ENCODE data around the gene FREY1. TPM values are rescaled to one million over a fixed set of nuclear protein-coding genes. Genes with fewer than 3 reads are reported as not detected.
A peak's percentile ranks its signal among the peaks of the same experiment; 100 is the strongest.

The FREY1 gene
- total and polyA plus RNA-seq, 2 donors (not counting 1 experiment from before 2014, with no cell fraction given), result 0.82 to 6.6 TPM

- Mint-ChIP-seq H3K9me3 (ENCODE audit: insufficient read depth) (no peaks in the 10 kb centered on the region), H3K4me3 (peak overlapping the region; percentile 16), H3K27me3 (no peaks in the 10 kb centered on the region), H3K4me1 (peaks cover 77% of the 10 kb centered on the region), H3K27ac (peak overlapping the region; percentile 90)
- H3K9me3 ChIP-seq (ENCODE audit: control extremely low read depth in 1 of 3, control insufficient read depth in 2 of 3, insufficient read depth in 1 of 3, low read length in 2 of 3), result no peaks in the 10 kb centered on the region
- peak; percentile 8 for DNase-seq
- CTCF ChIA-PET, result interaction anchor here (1.1 to 2.4 kb wide), 5 partner anchors 9 to 80 kb away, joined by 4 to 10 read pairs (median 5); partner anchors contain the start of gene PEX16
- TF ChIP-seq CTCF (IDR thresholded peaks at IDR 0.05) (no peak), EZH2 (IDR thresholded peaks at IDR 0.05; ENCODE audit: borderline replicate concordance, insufficient read depth, low read depth, low read length, poor library complexity, severe bottlenecking) (no peak)
- H3K4me2 ChIP-seq (replicated peaks; ENCODE audit: low read depth, low read length, poor library complexity, severe bottlenecking), result peak overlapping the region; percentile 91
- H4K20me1 ChIP-seq (ENCODE audit: control insufficient read depth, insufficient read depth, low read length, poor library complexity, severe bottlenecking), result peaks cover 35% of the 10 kb centered on the region
- no peaks in the 10 kb centered on the region for H3K27me3 ChIP-seq (replicated peaks in 1 of 4; ENCODE audit: control extremely low read depth in 1 of 4, control insufficient read depth in 3 of 4, insufficient read depth in 4 of 4, low read length in 3 of 4)
- H3K9ac ChIP-seq (ENCODE audit: low read length), result no peak overlapping the region
- intact Hi-C loops (cut with micrococcal nuclease), result no loop called here
- H3K4me3 ChIP-seq (ENCODE audit: control extremely low read depth in 1 of 5, extremely low read depth in 1 of 5, insufficient read depth in 1 of 5, low read depth in 2 of 5, low read length in 4 of 5), result no peak overlapping the region
- H3K79me2 ChIP-seq (ENCODE audit: control insufficient read depth, insufficient read depth, low read length), result peaks cover 98% of the 10 kb centered on the region
- 93% methylated on average over 9 of the region's 12 CpGs for WGBS (ENCODE audit: insufficient coverage)
- no peak overlapping the region for H2AFZ ChIP-seq (ENCODE audit: insufficient read depth, low read depth, low read length, poor library complexity, severe bottlenecking)
- peaks cover 59 to 84% of the 10 kb centered on the region in 2 donors for H3K4me1 ChIP-seq (ENCODE audit: control insufficient read depth in 2 of 2, insufficient read depth in 2 of 2, low read length in 2 of 2)
- POLR2A ChIA-PET, result interaction anchor here (0.6 to 2.4 kb wide), 4 partner anchors 9 to 40 kb away, joined by 3 to 10 read pairs (median 8); partner anchors contain the start of gene PEX16
- no peak for ATAC-seq (ENCODE audit: low read depth)
- peaks cover 0 to 43% of the 10 kb centered on the region in 2 experiments for H3K36me3 ChIP-seq (replicated peaks in 1 of 2; ENCODE audit: control extremely low read depth in 1 of 2, control insufficient read depth in 1 of 2, extremely low read depth in 1 of 2, insufficient read depth in 2 of 2, low read length in 1 of 2)
- H3K27ac ChIP-seq (ENCODE audit: low read length in 2 of 2), result peak overlapping the region; percentile 24 to 92
Observed at GRCh38 chr11:45926536-45927331, 19.7 kb upstream of the FREY1 start.

DNA sequence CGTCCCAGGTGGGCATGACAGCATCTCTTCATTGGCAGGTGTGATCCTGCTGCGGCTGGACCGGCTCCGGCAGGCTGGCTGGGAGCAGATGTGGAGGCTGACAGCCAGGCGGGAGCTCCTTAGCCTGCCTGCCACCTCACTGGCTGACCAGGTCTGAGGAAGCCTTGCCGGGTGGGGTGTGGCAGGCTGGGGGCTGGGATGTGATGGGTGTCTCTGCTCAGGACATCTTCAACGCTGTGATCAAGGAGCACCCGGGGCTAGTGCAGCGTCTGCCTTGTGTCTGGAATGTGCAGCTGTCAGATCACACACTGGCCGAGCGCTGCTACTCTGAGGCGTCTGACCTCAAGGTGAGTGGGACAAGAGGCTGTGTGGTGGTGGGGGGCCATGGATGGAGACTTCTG lies 18.9 kb upstream of the FREY1 start:
- no peak overlapping the region for H2AFZ ChIP-seq (ENCODE audit: insufficient read depth, low read depth, low read length, poor library complexity, severe bottlenecking)
- Mint-ChIP-seq H3K4me1 (peaks cover 77% of the 10 kb centered on the region), H3K9me3 (ENCODE audit: insufficient read depth) (no peaks in the 10 kb centered on the region), H3K4me3 (no peak overlapping the region), H3K27ac (peak overlapping the region; percentile 90), H3K27me3 (no peaks in the 10 kb centered on the region)
- no peak for TF ChIP-seq CTCF (IDR thresholded peaks at IDR 0.05)
- no peak for TF ChIP-seq EZH2 (IDR thresholded peaks at IDR 0.05; ENCODE audit: borderline replicate concordance, insufficient read depth, low read depth, low read length, poor library complexity, severe bottlenecking)
- no peak overlapping the region for H3K4me2 ChIP-seq (replicated peaks; ENCODE audit: low read depth, low read length, poor library complexity, severe bottlenecking)
- peaks cover 60 to 84% of the 10 kb centered on the region in 2 donors for H3K4me1 ChIP-seq (ENCODE audit: control insufficient read depth in 2 of 2, insufficient read depth in 2 of 2, low read length in 2 of 2)
- ATAC-seq (ENCODE audit: low read depth) (no peak), DNase-seq (peak; percentile 12)
- ChIA-PET CTCF (interaction anchor here (2.0 to 2.4 kb wide), 2 partner anchors 38 to 80 kb away, joined by 7 to 10 read pairs; no protein-coding TSS in a partner anchor), POLR2A (interaction anchor here (2.4 kb wide), 1 partner anchor 8 kb away, joined by 10 read pairs; the partner anchor contains the start of gene PEX16)
- H3K27me3 ChIP-seq (replicated peaks in 1 of 4; ENCODE audit: control extremely low read depth in 1 of 4, control insufficient read depth in 3 of 4, insufficient read depth in 4 of 4, low read length in 3 of 4), result no peaks in the 10 kb centered on the region
- WGBS (ENCODE audit: insufficient coverage), result 99% methylated on average over 9 of the region's 12 CpGs
- H3K4me3 ChIP-seq (ENCODE audit: control extremely low read depth in 1 of 5, extremely low read depth in 1 of 5, insufficient read depth in 1 of 5, low read depth in 2 of 5, low read length in 4 of 5), result no peak overlapping the region
- intact Hi-C loops (cut with micrococcal nuclease), result no loop called here
- peak overlapping the region in 1 of 2 donors; percentile 92 for H3K27ac ChIP-seq (ENCODE audit: low read length in 2 of 2)
- peaks cover 96% of the 10 kb centered on the region for H3K79me2 ChIP-seq (ENCODE audit: control insufficient read depth, insufficient read depth, low read length)
- H4K20me1 ChIP-seq (ENCODE audit: control insufficient read depth, insufficient read depth, low read length, poor library complexity, severe bottlenecking), result peaks cover 35% of the 10 kb centered on the region
- H3K9me3 ChIP-seq (ENCODE audit: control extremely low read depth in 1 of 3, control insufficient read depth in 2 of 3, insufficient read depth in 1 of 3, low read length in 2 of 3), result no peaks in the 10 kb centered on the region
- H3K9ac ChIP-seq (ENCODE audit: low read length), result no peak overlapping the region
- H3K36me3 ChIP-seq (replicated peaks in 1 of 2; ENCODE audit: control extremely low read depth in 1 of 2, control insufficient read depth in 1 of 2, extremely low read depth in 1 of 2, insufficient read depth in 2 of 2, low read length in 1 of 2), result peaks cover 0 to 43% of the 10 kb centered on the region in 2 experiments

Measured in B cell (primary cell).